ENCODE data around the gene MGAT1.

MGAT1 gene

DNA sequence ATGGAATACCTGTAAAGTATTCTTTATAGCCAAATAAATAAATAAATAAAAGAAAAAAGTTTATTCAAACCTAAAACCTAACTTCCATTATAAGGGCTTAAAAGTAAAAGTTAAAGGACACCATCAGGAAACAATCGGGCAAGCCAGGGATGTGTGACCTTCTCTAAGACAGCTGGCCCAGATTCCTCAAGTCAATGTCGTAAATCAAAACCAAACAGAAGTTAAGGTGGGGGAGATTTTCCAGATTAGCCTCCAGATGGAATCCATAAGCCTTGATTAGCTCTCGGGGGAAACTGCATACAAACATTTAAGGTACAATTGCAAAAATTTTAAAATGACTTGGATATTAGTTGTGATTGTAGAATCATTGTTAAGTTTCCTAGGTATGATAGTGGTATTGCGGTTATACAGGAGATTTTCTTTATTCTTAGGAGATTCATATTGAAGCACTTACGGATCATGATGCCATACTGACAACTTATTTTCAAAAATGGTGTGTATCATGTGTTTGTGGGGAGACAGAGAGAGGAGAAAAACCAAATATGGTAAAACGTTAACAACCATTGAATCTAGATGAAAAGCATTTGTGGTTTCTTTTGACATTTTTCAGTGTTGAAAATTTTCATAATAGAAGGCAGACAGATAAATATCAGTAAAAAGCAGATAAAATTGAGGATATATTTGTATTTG, 21.5 kb upstream of the MGAT1 start:
- DNase-seq: no peak

DNA sequence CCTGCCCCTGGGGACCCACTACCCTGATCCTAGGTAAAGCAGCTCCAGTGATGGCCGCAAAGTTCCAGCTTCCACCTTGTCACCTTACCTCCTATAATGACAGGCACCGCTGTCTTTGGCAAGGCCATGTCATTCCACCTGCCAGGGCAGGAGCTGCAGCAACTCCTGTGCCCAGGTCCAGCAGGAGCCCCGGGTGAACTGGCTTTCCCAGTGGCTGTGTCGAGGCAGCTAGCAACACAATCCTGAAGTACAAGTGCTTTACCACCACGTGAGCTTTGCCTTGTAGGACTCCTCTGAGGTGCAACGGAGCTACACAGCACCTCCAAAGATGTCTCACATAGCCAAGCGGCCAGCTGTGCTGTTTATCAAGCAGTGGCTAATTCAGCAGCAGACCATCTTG, 20.7 kb upstream of the MGAT1 start:
- DNase-seq: no peak

DNA sequence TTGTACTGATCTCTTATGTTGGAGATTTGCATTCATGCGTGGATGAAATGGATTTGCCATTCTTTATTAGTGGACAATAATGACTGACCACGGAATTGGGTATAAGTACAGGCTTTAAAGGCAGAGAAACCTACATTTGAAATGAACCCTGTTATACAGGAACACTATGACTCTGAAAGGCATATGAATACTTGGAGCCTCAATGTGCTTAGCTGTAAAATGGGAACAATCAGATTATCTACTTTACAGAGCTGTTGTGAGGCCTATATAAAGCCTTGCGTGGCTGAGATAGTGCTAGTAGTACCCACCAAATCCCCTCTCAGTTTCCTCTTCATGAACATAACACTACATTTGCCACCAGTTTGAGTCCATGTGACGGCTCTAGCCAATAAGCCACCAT, 18.9 kb upstream of the MGAT1 start:
- no peak for DNase-seq

DNA sequence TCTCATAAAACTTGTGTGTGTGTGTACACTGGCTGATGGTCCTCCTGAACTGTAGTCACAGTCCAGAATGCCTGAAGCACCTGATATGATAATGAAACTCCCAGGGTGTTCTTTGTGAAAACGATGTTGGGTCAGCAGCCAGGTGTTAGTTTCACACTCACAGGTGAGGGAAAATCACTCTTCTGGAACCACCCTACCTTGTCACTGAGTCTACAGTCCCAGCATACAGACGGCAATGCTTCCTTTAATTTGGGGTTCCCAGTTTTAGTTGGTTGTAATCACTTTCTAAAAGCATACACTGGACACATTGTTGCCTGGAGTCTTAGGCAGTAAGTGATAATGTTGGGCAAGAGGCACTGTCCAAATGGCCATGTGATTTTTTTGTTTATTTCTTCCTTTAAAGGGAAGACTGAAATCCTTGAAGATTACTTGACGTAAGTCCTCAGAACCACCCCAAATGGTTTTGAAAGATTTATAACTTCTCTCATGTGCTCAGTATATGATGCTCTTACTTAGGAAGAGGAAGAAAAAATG, 18.2 kb upstream of the MGAT1 start:
- DNase-seq: no peak

DNA sequence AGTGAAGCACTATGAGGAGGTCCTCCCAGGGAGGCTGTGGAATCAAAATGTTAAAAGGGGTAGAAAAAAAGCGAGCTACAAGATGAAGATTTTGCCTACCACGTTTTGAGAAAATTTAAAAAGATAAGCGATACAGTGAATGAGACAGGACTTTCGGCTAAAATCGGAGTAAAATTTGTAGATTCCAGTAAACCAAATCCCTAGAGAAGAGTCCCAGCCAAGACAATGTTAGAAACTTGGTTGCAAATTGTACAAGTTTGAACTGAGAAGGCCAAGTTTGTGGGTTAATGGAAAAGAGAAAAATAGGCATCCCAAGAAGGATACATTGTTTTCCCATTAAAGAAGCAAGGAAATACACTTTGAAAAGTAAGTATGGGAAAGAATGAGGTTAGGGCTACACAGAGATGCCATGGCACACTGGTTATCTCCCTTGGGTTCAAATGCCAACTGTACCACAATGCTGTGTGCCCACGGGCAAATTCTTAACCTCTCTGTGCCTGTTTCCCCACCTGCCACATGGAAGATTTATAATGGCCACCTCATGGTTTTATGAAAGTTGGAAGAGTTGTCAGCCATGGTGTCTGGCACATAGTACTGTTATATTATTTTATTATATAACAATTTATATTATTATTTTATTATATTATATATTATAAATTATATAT, 16.2 kb upstream of the MGAT1 start:
- DNase-seq: no peak

DNA sequence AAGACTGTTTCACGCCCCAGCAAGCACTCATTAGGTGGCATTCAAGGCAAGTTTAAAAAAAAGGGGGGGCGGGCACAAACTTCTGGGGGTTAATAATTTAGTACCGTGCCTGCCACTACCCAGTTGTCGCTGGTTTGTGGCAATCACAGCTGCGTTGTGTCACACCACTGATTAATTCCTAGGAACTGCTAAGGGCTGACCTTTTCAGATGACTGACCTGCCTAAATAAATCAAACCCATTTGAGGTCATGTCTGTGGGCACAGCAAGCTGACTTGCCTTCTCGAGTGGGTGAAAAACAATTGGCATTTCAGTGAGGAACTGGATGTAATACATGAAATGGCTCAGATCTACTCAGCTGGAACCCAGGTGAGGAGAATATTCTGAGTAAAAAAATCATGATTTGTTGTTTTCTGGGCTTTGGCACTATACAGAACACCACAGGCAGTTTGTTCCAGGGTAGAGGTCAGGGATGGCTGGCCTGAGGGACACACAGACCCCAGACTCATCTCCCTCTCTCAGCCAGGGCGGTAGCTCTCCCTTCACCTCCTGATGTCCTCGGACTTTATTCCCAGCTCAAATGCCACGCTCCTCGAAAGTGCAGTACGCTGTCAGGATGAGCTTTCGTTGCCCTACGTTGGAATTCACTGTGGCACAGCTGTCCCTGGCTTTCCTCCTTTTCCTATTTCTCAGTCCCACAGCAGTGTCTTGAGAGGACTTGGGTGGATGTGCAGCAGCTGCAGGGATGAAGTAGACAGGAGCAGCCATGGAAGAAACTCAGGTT, 15.5 kb upstream of the MGAT1 start:
- DNase-seq: no peak

DNA sequence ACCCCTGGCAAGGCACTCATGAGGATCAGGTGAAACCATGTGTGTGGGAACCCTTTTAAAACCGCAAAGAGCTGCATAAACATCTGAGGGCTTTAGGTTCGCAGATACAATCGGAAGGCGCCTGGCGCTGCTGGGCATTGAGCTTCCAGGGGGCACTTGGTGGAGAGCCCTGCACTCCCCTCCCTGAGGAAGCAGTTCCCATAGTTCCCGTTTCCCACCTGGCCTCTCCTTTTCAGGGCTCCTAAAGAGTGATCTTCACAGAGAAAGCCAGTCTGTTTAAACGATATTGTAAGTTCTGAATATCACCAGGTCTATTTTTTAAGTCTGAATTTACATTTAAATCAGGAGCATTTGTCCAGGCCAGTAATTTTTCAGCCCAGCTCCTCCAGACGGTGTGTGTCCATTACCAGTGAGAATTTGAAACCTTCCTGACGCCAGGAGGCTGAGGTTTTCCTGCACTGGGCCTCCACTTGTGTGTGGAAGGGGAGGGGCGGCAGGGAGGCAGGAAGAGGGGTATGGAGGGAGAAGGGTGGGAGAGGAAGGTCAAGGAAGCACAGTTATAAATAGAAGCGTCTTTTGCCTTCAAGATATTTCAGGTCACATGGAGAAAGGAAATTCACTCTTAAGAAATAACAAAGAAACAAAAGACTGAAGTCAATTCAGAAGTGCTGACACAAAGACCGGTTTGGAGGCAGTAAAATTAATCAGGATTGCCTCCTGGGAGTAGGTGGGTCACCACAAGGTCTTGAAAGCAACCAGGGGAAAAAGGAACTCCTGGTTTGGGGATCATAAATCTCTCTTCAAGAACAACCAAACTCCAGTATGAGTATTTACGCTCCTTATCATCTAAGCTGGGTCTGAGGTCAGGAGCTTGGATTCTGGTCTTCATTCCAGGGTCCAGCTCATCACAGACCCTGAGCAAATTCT, 14.3 kb upstream of the MGAT1 start:
- peak; percentile 23 for DNase-seq

DNA sequence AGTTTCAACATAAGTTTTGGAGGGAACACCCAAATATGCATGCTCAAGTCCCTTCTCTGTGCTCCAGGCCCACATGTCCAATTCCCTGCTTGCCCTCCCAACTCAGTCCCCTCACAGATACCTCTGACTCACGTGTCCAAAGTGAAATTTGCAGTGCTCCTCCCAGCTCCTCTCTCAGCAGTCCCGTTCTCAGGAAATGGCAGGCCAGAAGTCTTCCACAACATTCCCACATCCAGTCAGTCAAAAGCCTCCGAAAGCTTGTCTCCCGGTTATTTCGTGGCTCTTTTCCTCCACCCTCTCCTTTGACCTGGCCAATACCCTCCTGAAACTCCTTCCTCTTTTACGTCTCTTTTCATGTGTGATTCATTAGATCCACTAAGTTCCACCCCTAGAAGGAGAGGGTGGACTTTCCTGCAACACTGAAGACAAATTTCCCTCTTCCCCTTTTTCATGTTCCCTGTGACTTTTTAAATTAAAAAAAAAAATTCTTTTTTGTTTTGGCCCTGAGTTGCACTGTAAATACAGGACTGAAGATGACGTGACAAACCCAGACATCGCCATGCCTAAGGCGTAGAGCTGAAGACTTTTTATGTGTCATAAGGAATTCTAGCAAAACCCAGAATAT, 12.8 kb upstream of the MGAT1 start:
- DNase-seq: no peak

DNA sequence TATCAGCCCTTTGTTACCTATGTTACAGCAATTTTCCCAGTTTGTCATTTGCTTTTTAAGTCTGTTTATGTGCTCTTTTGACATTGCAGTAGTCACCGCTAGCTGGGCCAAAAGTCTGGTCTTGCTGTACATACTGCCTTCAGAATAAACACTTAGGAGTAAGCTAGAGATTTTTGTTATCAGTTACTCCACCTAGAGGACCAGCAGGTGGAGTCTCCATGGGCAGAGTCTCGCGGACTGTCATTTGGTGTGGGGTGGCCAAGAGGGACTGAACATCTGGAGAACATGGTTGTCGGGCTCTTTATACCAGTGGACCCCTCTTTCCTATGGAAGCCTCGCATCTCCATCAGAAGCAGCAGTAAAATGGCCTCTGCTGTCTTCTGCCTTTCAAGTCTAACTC, 10.8 kb upstream of the MGAT1 start:
- DNase-seq: no peak

DNA sequence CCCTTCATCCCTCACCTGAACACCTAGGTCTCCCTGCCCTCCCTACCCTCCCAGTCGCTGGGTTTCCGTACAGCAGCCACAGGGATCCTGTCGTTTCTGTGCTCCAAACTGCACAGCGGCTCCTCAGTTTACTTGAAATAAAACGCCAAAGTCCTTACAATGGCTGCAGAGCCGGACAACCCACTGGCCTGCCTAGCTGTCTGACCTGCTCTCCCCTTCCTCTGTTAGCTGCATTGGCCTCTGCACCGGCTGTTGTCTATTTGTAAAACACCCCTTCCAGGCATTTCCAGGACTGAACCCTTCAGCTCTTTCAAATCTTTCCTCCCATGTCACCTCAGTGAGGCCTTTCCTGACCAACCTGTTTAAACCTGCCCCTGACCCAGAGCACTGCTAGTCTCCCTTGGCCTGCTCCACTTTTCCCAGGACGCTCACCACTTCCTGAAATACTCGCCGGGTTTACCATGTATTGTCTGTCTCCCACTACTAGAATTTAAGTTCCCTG, 9.1 kb upstream of the MGAT1 start:
- no peak for DNase-seq

DNA sequence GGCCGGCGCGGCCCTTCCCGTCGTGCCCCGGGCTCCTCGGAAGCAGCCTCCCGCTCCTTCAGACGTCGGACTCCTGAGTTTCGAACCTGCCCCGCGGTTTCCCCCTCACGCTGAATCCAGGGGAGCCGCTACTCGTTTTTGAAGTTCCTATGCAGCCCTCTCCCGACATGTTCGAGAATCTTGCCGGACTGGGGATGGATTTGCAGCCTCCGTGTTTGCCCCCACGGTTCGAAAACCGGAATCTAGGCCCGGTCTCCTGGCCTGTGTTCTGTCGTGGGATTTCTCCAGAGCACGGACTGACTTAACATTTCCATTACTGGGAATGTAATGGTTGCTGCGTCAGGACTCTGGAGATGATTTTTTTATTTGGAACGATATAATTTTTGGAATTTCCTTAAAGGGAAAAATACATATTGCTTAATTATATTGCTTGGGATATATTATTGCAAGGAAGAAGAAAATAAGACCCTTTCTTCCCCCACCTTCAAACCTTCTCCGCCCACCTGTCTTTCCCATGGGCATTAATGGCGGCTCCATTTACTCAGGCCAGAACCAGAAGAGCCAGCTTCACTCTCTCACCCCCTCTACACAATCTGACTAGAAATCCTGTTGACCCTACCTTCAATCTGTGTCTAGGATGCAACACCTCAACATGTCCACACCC, 8.5 kb upstream of the MGAT1 start:
- DNase-seq: peak; percentile 49

DNA sequence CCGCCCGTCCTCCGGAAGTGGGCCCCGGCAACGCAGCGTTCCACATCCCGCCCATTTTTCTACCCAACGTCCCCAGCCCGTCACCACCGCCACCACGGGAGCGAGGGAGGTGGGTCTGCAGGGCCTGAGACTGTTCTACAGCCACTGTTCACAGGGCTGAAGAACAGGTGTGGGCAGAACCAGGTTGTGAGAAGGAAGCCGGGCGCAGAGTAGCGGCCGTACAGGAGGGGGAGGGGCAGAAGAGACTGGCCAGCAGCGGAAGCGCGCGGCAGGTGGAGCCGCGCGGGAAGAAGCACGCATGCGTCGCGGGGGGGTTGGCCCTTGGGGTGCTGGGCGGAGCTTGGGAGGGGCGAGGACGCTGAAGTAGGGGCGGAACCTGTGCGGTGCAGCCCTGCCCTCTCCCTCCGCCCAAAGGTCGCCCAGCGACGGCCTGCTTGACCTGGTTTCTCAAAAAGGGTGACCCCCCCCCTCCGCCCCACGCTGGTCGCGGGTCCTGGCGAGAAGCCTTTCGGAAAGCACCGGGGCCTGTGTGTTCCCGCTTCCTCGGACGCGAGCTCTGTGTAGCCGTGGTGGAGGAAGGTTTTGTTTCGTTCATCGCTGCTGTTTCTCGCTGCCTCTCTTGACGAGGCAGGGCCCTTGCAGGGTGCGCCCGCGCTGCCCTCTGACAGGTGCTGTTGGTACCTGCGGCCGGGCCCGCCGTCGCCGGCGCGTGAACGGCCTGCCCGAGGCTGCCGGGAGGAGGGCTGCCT, 7.8 kb upstream of the MGAT1 start:
- peak; percentile 85 for DNase-seq

DNA sequence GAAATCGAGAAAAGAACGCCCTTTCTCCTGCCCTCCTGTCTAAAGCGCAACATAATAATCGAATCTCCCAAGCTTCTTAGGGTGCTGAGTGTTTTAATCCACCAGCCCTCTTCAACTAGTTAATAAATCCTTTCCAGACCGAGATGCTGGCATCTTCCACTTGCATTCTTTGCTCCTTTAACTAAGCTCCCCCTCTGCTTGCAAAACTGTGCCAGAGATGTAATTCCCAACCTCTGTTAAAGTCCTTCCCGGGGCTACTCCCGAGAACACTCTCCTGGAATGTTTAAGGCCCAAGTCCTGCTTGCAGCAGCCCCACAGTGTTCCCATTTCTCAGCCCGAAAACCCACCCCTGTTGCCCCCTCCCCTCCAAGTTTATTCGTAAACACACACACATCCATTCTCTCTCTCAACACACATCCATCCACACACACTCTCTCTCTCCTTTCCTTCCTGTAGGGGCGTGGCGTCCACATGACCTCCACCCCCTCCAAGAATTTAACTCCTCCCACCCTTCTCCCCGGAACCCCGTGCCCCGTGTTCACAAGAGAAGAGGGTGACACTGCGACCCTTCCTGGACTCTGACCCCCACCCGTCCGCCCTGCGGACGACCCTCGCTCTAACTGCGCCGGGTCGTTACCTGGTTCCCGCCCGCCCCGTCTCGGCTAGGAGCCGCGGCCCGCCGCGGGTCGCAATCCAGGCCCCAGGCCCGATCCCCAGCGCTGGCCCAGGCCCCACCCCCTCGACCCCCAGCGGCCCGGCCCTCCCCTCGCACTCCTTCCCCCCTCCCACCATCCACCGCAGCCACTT, 7.0 kb upstream of the MGAT1 start:
- DNase-seq: peak; percentile 79

DNA sequence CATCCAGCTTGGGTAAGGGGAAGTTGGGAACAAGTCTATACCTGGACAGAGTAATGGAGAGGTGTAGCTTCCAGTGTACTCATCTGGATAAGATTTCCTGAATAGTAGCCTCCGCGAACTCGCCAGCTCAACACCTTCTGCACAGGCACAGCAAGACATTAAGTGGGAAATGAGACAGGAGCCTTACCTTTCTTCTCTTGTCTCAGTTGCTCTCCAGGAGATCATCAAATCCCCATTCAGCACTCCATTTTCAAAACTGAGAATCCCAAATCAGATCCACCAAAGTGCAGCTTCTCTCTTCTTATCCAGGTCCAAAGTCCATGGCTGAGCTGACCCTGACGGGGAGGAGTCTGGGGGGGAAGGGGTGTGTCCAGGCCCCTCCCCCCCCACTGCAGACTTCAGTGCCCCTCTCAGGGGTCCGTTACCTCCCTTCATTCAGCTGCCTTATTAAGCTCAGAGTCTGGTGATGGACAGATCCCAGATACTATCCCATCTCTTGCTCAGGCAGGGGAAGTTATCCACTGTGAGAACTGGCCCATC, 5.9 kb upstream of the MGAT1 start:
- DNase-seq: no peak

DNA sequence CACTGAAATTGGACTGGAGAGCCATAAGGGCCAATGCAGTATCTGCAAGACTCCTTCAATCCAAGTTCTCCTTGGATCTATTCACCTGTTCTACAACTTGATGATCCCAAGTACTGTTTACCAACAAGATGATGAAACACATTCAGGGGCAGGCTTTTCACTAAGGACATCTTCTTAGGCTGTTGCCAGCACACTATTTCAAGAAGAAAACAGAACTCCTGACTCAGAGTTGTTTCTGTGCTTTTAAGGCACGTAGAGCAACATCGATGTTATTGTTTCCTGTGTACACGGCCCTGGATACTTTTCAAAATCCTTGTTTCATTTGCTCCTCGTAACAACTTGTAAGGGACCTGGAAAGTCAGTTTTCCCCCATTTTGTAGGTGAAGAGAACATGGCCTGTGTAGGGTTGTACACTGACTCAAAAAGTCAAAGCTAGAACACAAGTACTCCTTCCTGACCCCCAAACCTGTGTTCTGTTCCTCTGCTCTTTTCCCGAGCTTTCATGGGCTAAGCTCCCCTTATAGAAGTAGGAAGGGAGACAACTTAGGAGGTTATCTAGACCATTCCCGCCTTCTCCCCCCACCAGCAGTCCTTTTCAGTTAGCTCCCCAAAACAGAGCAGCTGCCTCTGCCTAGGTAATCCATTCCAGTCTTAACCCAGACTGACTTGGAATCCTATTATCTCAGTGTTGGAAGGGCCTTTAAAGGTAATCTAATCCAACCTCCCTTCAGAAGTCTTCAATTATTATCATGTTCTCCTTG, 5.2 kb upstream of the MGAT1 start:
- DNase-seq: no peak

DNA sequence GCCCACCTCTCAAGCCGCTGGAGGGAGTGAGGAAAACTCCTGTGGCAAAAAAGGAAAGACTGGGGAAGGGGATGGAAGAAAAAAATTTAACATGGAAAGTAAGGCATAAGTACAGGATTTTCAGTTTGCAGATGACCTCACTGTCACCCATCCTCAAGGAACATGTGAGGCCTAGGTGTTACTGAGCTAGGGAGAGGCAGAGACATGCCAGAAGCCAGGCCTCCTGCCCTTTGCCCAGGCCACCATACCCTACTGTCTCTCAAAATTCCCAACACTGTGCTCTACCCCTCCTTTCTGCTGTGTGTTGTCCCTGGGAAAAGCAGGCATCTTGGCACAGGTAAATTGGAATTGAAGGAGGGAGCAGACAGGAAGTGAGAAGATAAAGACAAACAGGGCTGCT, 4.4 kb upstream of the MGAT1 start:
- DNase-seq: no peak

DNA sequence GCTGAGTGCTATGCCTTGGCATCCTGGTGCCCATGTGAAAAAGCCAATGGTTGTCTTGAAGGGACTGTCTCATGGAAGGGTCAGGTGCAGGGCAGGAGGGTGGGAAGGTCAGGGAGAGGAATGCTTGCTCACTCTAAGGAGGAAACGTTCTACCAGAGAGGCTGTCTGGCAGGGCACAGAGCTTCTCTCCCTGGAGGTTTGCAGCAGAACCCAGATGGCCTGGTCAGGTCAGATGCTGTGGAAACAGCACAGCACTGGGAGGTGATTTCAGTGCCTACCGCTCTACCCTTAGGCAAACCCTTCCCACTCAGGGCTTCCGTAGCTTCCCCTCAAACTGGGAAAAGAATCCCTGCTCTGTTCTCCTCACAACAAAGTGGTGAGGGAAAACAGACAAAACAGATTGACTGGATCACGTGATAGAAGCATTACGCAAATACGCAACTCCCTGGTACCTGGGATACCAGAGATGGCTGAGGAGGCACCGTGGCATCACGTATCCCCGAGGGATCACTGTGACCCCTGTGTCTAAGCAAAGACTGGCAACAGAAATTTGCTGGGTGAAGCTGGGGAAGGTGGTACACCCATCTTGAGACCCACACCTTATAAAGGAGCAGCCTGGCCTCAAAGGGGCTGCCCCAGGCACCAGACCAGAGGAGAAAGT, 3.9 kb upstream of the MGAT1 start:
- DNase-seq: no peak

DNA sequence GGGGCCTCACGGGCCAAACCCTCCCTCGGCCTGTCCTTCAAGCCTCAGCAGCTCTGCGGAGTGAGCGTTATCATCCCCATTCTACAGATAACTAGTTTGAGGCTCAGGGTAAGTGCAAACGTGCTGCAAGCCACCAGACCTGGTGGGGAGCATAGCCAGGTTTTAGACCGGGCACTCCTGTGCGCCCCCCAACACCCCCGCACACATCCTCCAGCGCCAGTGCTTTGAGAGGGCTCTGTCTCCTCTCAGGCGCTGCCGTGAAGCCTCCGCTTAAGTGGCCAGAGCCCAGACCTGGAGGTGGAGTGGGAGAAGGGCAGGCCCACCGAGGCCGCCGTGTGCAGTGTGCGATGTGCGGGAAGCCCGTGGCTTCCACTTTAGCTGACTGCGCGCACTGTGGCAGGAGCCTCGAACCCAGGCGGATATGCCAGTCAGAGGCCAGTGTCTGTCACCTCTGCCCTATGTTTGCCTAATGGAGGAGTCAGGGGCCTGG, 1.6 kb upstream of the MGAT1 start:
- DNase-seq: no peak

Measured in NCI-H226 (cell line).